Amniotic stem cell (primary cell): ENCODE data around the gene IL23A.
"Not testable (repeated sequence)": the region's sequence is repeated elsewhere in the genome, so short reads cannot be mapped to it uniquely, and the experiment has no call there.

Experiments
- DNase-seq: peaks from one replicate; lab custom pipeline; 2025; lab: John Stamatoyannopoulos, UW

The IL23A gene, protein sequence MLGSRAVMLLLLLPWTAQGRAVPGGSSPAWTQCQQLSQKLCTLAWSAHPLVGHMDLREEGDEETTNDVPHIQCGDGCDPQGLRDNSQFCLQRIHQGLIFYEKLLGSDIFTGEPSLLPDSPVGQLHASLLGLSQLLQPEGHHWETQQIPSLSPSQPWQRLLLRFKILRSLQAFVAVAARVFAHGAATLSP

DNA sequence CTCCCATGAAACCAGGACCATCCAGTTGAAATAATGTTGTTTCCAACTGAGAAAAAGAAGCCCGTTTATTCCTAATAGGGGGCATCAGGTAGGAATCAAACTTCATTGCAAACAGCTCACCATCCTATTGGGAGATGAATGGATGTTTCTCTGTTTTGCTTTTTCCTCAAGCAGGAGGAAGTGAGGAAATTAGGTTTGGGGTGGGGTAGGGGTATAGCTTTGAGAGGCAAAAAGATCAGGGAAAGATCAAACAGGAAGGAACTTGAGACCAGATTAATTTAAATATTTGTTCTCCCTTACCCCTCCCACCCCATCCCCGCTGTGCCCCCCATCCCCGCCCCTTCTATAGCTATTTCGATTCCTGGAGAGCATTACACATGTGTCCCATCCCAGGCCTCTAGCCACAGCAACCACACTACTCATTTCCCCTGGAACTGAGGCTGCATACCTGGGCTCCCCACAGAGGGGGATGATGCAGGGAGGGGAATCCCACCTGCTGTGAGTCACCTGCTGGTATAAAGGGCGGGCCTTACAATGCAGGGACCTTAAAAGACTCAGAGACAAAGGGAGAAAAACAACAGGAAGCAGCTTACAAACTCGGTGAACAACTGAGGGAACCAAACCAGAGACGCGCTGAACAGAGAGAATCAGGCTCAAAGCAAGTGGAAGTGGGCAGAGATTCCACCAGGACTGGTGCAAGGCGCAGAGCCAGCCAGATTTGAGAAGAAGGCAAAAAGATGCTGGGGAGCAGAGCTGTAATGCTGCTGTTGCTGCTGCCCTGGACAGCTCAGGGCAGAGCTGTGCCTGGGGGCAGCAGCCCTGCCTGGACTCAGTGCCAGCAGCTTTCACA is at the start of gene IL23A:
IL23A (plus strand) TSS at position 577 of the 850 bp plus-strand sequence; CDS start at position 738, 161 bp downstream.
- no peak for DNase-seq

DNA sequence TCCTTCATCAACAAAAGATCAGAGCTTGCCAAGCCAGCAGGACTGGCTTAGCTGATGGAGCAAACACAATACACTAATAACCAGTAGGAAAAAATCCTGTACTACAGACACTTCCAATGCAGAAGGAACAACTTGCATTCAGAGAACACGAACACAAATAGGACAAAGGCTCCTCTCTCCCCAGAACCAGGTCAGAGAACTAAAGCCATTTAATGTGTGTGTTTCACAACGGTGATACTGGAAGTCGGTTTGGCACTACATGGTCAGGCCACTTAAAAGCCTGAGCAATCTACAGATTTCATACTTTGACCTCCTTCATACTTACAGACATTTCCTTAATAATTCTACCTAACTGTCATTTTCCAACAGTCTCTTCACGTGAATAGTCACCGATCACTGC is 44.9 kb upstream of the IL23A start:
- DNase-seq = no peak

DNA sequence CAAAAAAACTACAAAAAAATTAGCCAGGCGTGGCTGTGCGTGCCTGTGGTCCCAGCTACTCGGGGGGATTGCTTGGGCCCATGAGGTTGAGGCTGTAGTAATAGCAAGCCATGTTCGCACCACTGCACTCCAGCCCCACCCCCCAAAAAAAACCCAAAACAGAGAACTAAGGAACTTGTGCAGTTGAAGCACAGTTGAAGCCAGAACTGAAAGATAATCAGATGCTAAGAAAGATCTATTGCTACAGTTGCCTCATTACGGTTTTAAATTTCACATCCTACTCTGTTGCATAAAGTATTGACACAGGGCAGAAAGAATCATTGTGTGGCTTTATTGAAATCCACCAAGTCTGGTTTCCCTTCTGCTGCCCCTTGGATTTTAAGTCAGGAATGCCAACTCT is 42.4 kb upstream of the IL23A start:
- no peak for DNase-seq

DNA sequence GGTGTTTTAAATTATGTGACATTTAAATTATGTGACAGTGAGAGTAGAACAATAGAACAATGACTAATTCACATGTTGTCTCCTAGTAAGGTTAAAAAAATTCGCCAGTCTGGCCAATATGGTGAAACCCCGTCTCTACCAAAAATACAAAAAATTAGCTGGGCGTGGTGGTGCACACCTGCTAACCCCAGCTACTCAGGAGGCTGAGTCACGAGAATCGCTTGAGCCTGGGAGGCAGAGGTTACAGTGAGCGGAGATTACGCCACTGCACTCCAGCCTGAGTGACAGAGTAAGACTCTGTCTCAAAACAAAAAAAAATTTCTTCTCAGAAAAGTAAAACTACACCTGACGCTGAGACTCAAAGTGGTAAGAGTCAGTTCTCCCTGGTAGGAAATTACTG is 41.3 kb upstream of the IL23A start:
- DNase-seq = no peak

DNA sequence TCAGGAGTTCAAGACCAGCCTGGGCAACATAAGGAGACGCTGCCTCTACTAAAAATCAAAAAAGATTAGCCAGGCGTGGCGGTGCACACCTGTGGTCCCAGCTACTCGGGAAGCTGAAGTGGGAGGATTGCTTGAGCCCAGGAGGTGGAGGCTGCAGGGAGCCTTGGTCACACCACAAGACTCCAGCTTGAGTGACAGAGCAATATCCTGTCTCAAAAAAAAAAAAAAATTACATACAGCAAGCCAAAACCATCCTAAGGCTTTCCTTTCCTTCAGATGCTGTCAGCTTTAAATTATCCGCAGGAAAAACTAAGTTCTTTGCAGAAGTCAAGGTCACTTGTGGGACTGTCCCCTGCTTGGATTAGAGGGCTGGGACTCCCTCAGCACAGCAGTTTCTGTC is 39.9 kb upstream of the IL23A start:
- DNase-seq = no peak

DNA sequence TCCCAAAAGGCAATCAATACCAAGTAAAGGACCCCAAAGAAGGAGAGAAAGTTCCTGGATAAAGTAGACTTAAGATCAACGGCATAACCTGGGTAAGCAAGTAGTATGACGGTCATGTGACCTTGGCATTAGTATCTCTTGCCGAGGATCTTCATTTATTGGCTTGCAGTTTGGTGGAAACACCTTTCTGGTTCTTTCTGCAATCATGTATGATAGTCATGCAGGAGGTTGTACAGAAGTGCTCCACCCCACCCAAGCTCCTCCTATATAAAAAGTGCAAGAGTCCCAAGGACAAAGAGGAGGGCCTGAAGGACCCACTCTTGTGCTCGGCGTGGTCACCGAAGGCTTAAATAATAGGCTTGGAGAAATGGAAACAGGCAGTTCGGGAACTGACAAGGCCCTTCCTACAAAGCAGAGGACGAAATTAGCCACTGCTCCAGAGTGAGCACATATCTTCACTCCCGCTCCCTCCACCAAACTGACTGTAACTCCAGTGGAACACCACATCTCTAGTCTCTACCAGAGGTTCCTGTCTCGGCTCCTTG is 39.3 kb upstream of the IL23A start:
- no peak for DNase-seq

DNA sequence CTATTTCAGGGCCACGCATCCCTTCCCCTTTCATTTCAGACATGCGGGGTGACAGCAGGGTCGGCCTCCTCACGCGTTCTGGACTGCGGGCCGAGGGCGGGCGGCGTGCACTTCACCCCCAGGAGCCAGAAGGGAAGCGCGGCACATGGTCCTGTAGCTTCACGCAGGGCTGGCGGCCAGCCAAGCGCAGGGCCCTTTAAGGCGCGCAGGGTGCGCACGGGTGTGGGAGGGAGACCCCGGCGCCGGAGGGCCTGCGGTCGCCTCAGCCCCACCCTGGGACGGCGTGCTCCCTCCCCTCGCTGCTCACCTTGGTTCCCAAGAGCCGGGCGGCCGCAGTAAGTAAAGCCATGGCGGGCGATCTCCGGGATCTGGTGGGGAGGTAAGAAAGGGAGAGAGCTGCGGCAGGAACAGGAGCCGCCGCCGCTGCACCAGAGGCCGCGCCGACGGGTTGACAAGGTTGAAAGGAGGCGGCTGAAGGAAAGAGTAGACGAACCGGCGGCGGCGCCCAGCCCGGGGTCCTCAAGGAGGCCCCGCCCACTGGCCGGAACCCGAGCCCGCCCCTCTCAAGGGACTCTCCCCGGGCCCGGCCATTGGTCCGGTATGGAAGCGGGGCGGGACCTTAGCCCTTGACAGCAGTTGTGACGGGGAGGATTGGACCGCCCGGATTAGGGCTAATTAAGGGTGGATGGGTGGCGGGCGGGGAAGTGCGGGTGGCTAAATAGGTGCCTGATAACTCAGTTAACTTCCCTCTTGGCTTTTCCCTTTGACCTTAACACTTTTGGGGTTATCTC is 38.6 kb upstream of the IL23A start, which contains the start of gene CS:
CS (minus strand) TSS at position 478 of the 791 bp plus-strand sequence; CDS start at position 349, 129 bp downstream.
- DNase-seq = peak; percentile 97

DNA sequence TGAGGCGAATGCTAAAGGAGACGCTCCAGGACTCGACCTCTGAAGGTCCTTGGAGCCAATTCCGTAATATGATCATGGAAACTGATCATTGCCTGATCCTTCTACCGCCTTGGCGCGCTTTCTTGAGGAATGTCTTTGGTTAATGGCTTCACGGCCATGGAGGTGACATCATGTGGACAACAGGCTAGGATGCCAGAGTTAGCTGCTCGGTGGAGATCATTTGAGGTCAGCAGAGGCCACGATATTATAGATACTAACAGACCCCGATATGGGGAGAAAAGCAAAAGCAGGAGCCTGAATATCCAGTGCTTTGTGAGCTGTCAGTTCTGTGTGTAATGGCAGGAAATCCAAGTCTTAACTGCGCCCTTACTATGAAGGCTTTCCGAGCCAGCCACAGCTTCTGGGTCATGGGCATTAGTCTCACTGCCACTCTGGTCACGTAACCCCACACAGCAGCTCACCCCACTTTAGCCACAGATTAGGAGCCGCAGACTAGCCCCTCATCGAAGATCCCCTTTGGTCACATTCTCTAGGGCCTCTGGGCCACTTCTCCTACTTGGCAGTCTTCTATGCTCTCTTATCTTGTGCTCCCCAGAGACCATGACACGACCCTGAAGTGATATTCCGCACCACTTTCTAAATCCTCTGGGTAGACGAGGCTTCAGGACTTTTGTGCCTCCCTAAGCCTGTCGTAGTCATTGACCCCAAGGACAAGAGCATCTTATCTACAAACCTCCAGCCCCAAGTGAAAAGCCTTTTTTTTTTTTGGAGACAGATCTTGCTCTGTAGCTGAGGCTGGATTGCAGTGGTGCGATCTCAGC is 37.8 kb upstream of the IL23A start:
- no peak for DNase-seq

DNA sequence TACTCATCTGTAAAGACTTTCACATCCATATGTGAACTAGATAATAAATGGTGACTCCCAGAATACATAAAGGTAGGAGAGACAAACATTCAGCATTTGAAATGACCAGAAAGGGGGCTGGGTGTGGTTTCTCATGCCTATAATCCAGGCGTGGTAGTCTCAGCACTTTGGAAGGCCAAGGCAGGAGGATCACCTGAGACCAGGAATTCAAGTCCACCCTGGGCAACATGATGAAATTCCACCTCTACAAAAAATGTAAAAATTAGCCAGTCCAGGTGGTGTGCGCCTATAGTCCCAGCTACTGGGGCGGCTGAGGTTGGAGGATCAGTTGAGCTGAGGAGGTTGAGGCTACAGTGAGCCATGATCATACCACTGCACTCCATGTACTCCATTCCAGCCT is 34.4 kb upstream of the IL23A start:
- DNase-seq = no peak

DNA sequence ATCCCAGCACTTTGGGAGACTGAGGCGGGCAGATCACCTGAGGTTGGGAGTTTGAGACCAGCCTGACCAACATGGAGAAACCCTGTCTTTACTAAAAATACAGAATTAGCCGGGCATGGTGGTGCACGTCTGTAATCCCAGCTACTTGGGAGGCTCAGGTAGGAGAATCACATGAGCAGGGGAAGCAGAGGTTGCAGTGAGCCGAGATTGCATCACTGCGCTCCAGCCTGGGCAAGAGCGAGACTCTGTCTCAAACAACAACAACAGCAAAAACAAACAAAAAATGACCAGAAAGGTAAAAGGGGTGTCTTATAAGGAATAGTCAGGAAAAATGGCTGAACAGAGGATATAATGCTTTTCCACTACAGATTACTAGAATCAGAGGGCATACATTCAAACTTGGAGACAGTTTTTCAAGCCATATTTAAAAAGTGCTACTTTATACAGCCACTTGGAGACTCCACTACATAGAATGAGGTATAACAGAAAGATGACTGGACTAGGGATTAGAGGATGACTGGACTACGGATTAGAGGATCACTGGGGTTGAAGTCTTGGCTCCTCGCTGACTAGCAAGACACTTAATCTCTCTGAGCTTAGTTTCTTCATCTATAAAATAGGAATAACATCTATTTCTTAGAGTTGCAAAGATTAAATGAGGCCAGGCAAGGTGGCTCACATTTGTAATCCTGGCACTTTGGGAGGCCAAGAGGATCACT is 33.7 kb upstream of the IL23A start:
- DNase-seq = no peak

DNA sequence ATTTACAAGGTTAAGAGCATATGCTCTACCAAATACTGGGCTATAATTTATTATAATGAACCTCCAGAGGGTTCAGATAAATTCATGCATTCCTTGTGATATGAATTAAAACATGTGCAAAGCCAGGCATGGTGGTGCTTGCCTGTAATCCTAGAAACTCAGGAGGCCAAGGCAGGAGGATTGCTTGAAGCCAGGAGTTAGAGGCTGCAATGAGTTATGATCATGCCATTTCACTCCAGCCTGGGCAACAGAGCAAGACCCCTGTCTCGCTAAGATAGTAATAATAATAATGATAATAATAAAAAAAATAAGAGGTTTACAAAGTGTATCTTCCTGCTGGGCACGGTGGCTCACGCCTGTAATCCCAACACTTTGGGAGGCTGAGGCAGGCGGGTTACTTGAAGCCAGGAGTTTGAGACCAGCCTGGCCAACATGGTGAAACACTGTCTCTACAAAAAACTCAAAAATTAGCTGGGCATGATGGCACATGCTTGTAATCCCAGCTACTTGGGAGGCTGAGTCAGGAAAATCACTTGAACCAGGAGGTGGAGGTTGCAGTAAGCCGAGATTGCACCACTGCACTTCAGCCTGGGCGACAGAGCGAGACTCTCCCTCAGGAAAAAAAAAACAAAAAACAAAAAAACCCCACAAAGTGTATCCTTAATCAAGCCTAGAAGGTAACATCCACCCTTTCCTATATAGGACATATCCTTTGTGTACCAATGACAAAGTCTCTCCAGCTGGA is 31.3 kb upstream of the IL23A start:
- DNase-seq = no peak

DNA sequence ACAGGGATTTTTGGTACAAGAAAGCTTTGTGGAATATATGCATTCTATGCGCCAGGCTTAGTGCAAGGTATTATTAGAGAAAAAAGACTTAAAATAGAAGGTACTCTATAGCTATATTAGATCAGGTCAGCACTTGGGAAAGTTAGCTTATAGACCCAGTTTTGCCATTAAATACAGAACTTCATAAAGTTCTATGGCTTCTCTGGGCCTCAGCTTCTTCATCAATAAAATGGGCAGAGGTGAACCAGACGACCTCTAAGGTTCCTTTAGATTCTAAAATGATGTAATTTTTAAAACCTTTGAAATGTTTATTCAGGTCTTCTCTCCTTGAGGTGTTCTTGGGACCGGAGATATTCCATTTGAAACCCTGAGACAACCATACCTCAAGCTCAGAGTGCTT is 30.0 kb upstream of the IL23A start:
- DNase-seq = no peak

DNA sequence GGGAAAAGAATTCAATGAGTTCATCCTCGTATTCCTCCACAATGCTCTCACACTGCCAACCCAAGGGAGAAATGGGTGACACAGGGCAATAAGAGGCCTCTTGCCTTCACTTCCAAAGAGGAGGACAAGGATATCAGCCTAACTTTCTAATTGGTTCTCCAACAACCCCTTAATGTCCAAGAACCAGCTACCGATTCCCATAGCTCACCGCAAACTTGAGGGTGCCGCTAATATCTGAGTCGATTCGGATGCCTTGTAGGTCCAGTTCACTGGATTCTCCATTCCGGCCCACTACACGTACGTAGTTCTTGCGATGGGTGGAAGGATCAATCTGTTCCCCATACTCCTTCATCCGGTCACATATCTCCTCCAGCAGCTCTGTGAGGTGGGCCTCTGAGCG is 27.7 kb upstream of the IL23A start:
- DNase-seq = no peak

DNA sequence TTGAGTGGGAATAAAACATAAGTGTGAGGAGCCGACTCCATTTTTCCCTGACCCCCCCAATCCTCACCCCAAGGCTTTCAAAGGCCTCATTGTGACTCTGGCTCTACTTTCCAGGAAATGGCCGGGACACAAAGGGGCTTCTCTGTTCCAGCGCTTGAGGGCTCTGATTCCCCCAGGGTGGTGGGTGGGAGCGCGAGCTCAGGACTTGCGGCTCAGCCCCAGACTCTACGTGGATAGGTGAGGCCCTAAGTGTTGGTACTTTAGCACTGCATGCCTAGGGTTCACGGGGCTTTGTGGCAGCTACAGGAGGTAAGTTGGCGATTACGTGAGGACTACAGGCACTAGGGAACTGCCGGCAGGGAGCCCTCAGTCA is 23.4 kb upstream of the IL23A start:
- DNase-seq = no peak

DNA sequence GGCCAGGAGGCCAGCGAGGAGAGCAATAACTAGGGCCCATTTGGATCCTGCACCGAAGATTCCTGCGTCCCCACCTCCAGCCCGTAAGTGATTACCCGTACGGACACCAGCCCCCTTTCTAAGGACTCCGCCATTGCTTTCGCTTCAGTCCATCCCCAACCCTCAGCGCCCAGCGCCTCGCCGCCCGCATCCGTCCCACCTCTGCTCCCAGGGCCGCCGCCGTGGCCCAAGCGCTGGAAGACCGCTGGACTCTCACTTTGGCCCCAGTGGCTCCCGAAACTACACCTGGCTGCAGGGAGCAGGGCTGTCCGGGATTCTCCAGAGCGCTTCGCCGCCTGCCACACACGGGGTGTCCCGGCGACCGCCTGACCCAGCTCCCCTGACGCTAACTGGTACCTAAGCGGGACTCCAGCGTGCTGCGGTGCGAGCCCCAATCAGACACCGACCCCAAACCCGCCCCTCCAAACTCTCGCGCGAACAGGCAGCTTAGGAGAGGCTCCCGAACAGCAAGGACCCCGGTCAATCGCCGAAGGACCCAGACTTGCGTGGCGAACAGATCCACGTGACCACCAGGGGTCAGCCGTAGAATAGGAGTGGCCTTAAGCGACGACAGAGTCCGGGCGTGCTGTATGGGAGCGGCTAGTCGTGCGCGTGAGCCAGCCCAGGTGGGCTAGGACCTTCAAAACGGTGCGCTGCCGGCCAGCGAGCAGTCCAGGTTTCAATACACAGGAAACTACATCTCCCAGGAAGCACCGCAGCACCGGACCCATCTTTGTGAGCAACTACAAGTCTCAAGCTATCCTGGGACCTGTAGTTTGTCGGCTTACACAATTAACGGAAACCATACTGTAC is 22.8 kb upstream of the IL23A start, which contains the start of gene CNPY2:
CNPY2 (minus strand) TSS at position 367 of the 852 bp plus-strand sequence. CDS start 771 bp downstream, outside the sequence.
- peak; percentile 97 for DNase-seq

DNA sequence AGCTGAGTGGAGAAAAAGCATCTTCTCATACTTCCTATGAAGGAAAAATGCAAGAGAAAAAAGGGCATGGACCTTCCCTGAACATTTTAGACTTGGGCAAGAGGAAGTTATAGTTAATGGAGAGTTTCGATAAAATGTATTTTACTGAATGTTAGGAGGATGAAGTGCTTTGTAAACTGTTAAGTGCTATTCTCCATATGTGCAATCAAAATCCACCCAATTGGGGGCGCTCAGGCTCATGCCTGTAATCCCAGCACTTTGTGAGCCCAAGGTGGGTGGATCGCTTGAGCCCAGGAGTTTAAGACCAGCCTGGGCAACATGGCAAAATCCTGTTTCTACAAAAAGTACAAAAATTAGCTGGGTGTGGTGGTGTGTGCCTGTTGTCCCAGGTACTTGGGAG is 21.0 kb upstream of the IL23A start:
- no peak for DNase-seq

DNA sequence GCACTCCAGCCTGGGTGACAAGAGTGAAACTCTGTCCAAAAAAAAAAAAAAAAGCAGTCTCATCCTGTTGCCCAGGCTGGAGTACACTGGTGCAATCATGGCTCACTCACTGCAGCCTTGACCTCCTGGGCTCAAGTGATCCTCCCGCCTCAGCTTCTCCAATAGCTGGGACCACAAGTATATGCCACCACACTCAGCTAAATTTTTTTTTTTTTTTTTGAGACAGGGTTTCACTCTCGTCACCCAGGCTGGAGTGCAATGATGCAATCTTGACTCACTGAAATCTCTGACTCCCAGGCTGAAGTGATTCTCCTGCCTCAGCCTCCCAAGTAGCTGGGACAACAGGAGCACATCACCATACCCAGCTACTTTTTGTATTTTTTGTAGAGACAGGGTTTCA is 17.7 kb upstream of the IL23A start:
- DNase-seq = no peak

DNA sequence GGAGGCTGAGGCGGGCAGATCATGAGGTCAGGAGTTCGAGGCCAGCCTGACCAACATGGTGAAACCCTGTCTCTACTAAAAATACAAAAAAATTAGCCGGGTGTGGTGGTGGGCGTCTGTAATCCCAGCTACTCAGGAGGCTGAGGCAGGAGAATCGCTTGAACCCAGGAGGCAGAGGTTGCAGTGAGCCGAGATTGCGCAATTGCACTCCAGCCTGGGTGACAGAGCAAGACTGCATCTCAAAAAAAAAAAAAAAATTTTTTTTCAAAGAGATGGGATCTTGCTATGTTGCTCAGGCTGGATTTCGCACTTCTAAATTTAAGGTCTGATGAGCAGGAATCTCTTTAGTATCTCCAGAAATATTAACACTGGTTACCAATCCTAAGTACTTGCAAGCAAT is 17.1 kb upstream of the IL23A start:
- DNase-seq = not testable (repeated sequence)

DNA sequence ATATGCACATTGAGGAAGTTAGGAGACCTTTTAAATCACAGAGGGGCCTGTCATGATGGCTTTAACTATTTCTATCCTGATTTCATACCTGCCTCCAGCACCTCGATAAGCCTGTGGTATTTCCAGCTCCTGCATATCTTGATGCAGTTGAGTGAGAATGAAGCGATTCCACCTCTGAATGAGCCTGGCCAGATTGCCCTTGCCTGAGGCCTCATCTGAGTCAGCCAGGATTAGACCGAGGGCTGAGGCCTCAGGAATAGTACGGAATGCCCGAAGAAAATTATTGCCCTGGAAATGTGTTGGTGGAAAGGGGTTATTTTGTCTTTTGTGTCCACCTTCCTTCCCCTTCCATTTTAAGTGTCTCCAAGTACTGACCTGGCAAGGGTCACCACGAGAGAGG is 14.5 kb upstream of the IL23A start:
- DNase-seq = no peak
